NCI-H748 (cell line): ENCODE data around the gene RORC.
"Not testable (repeated sequence)": the region's sequence is repeated elsewhere in the genome, so short reads cannot be mapped to it uniquely, and the experiment has no call there.

ENCODE experiments used
- DNase-seq: peaks from one replicate; lab custom pipeline; 2025; ENCODE audit not compliant: unreplicated experiment; lab: John Stamatoyannopoulos, UW

Gene RORC

GRCh38 chr1:151831605-151832004 lies at the start of gene RORC:
RORC (minus strand) TSS chr1:151831802; CDS start chr1:151831764, 38 bp downstream.
- DNase-seq: no peak

- DNase-seq: no peak
Observed at GRCh38 chr1:151875419-151876097, 44.0 kb upstream of the RORC start.

GRCh38 chr1:151872776-151873175 lies 41.2 kb upstream of the RORC start:
- not testable (repeated sequence) for DNase-seq

GRCh38 chr1:151871284-151872030 lies 39.9 kb upstream of the RORC start:
- no peak for DNase-seq

- no peak for DNase-seq
Observed at GRCh38 chr1:151868486-151868885, 36.9 kb upstream of the RORC start.

GRCh38 chr1:151867765-151868411 lies 36.3 kb upstream of the RORC start:
- DNase-seq: no peak

- no peak for DNase-seq
Observed at GRCh38 chr1:151867321-151867720, 35.7 kb upstream of the RORC start.

GRCh38 chr1:151864411-151864810 lies 32.8 kb upstream of the RORC start:
- no peak for DNase-seq

- DNase-seq: no peak
Observed at GRCh38 chr1:151862604-151863003, 31.0 kb upstream of the RORC start.

- no peak for DNase-seq
Observed at GRCh38 chr1:151860504-151861187, 29.0 kb upstream of the RORC start.

- DNase-seq: no peak
Observed at GRCh38 chr1:151859891-151860293, 28.3 kb upstream of the RORC start.

GRCh38 chr1:151858886-151859665 lies 27.5 kb upstream of the RORC start:
- no peak for DNase-seq

- no peak for DNase-seq
Observed at GRCh38 chr1:151858030-151858746, 26.6 kb upstream of the RORC start.

- no peak for DNase-seq
Observed at GRCh38 chr1:151855933-151856332, 24.3 kb upstream of the RORC start.

GRCh38 chr1:151855516-151855915 lies 23.9 kb upstream of the RORC start:
- not testable (repeated sequence) for DNase-seq

GRCh38 chr1:151854658-151855057 lies 23.1 kb upstream of the RORC start:
- no peak for DNase-seq

- DNase-seq: no peak
Observed at GRCh38 chr1:151853411-151853943, 21.9 kb upstream of the RORC start, which contains the start of gene THEM5. THEM5 (minus strand) TSS chr1:151853712; CDS start chr1:151853565, 147 bp downstream.

- DNase-seq: no peak
Observed at GRCh38 chr1:151852733-151853132, 21.1 kb upstream of the RORC start.

GRCh38 chr1:151851886-151852285 lies 20.3 kb upstream of the RORC start:
- DNase-seq: no peak

GRCh38 chr1:151849871-151850270 lies 18.3 kb upstream of the RORC start:
- DNase-seq: no peak
